GM12878 (cell line): Measurements from ENCODE around the gene DNAJB2.

Source experiments
- CTCF ChIP-seq, 3 experiments: IDR thresholded peaks in 2 of 3; conservative IDR thresholded peaks in 1 of 3; 2 replicates each; pipeline ENCODE4 v1.5.1; 2011; ENCODE audit warnings: low read depth in 3 of 3, low read length in 3 of 3, mild to moderate bottlenecking in 3 of 3, control low read depth in 2 of 3, moderate library complexity in 2 of 3, inconsistent platforms in 1 of 3, mixed read lengths in 1 of 3; ENCODE audit not compliant: control insufficient read depth in 2 of 3, insufficient read depth in 1 of 3; ENCODE audit errors: extremely low read depth in 1 of 3
- E4F1 ChIP-seq: fragments of 450-650 bp; IDR thresholded peaks from 2 replicates; pipeline ENCODE4 v1.6.1; 2018; ENCODE audit warnings: borderline replicate concordance, mild to moderate bottlenecking; ENCODE audit not compliant: partially characterized antibody
- FOXK2 ChIP-seq: fragments of 450-650 bp; IDR thresholded peaks from 2 replicates; pipeline ENCODE4 v1.6.1; 2017; ENCODE audit warnings: mild to moderate bottlenecking, moderate library complexity
- JUND ChIP-seq: IDR thresholded peaks from 2 replicates; pipeline ENCODE4 v1.6.1; 2012; ENCODE audit warnings: low read depth, mild to moderate bottlenecking, low read length, improper control_type of control experiment, moderate library complexity
- KDM1A ChIP-seq: fragments of 200-600 bp; sonication (generic); IDR thresholded peaks from 2 replicates; pipeline ENCODE4 v1.6.1; 2016; ENCODE audit warnings: borderline replicate concordance
- MXI1 ChIP-seq: fragments of 150-350 bp; IDR thresholded peaks from 2 replicates; pipeline ENCODE4 v1.6.1; 2011; ENCODE audit warnings: low read depth, mild to moderate bottlenecking, inconsistent platforms, low read length, improper control_type of control experiment
- POLR2A ChIP-seq: IDR thresholded peaks from 2 replicates; pipeline ENCODE4 v1.6.1; 2011; ENCODE audit warnings: low read depth, mild to moderate bottlenecking, low read length
- SREBF2 ChIP-seq: IDR thresholded peaks from 2 replicates; pipeline ENCODE4 v1.6.1; 2012; ENCODE audit warnings: mild to moderate bottlenecking, low read length
- TARDBP ChIP-seq: IDR thresholded peaks from 2 replicates; pipeline ENCODE4 v1.6.1; 2016; ENCODE audit warnings: borderline replicate concordance
- YY1 ChIP-seq: IDR thresholded peaks from 2 replicates; pipeline ENCODE4 v1.6.1; 2011; ENCODE audit warnings: low read depth, mild to moderate bottlenecking, low read length
- ZNF217 ChIP-seq: fragments of 450-650 bp; IDR thresholded peaks from 2 replicates; pipeline ENCODE4 v1.6.1; 2017; ENCODE audit warnings: antibody characterized with exemption, mild to moderate bottlenecking

GRCh38 chr2:219252084-219252483 is 27.1 kb upstream of the DNAJB2 start:
- no peak for TF ChIP-seq YY1
- no peak for TF ChIP-seq CTCF (IDR thresholded peaks at IDR 0.05 in 2 of 3, conservative IDR thresholded peaks at IDR 0.05 in 1 of 3; ENCODE audit: control insufficient read depth in 2 of 3, extremely low read depth in 1 of 3, insufficient read depth in 1 of 3, low read depth in 3 of 3, low read length in 3 of 3)
- TF ChIP-seq POLR2A, result no peak
- no peak for TF ChIP-seq MXI1
- no peak for TF ChIP-seq KDM1A
- no peak for TF ChIP-seq JUND
- TF ChIP-seq FOXK2, result no peak
- no peak for TF ChIP-seq SREBF2
- TF ChIP-seq E4F1, result no peak
- TF ChIP-seq ZNF217, result no peak
- TF ChIP-seq TARDBP, result no peak
